Upper lobe of left lung (tissue), 6 donors: ENCODE results near the gene TENM4. TPM values are rescaled to one million over a fixed set of nuclear protein-coding genes. Genes with fewer than 3 reads are reported as not detected.
A peak's percentile ranks its signal among the peaks of the same experiment; 100 is the strongest.

Source experiments
- ATAC-seq, 2 donors: fragments of 200-7000 bp; cut with Tn5 transposase; one replicate each; pipeline ENCODE4 v1.9.1; 2022; ENCODE audit warnings: mild to moderate bottlenecking in 2 of 2, moderate library complexity in 2 of 2; ENCODE audit not compliant: low FRiP score in 2 of 2
- DNase-seq, 2 donors: peaks; one replicate each; pipeline ENCODE4 v3.0.0-alpha.2; 2019 to 2020
- H3K27ac ChIP-seq, 4 donors: fragments of 200-600 bp; sonication (generic); one replicate each; pipeline ENCODE4 v1.5.1; 2016 to 2019
- H3K27me3 ChIP-seq, 4 donors: fragments of 200-600 bp; sonication (generic); one replicate each; pipeline ENCODE4 v1.5.1; 2017 to 2019
- H3K36me3 ChIP-seq, 4 donors: fragments of 200-600 bp; sonication (generic); one replicate each; pipeline ENCODE4 v1.5.1; 2016 to 2019
- H3K4me1 ChIP-seq, 4 donors: fragments of 200-600 bp; sonication (generic); one replicate each; pipeline ENCODE4 v1.5.1; 2018 to 2019
- H3K4me3 ChIP-seq, 4 donors: fragments of 200-600 bp; sonication (generic); one replicate each; pipeline ENCODE4 v1.5.1; 2017 to 2019; ENCODE audit warnings: mild to moderate bottlenecking in 2 of 4, moderate library complexity in 1 of 4
- H3K9me3 ChIP-seq, 4 donors: fragments of 200-600 bp; sonication (generic); one replicate each; pipeline ENCODE4 v1.5.1; 2018 to 2019
- EP300 ChIP-seq, 4 donors: sonication (generic); formaldehyde crosslinking; IDR thresholded peaks; one replicate each; pipeline ENCODE4 v1.5.1; 2017; ENCODE audit warnings: antibody characterized with exemption in 4 of 4, control low read depth in 2 of 4
- POLR2A ChIP-seq, 4 donors: fragments of 450-650 bp; IDR thresholded peaks; one replicate each; pipeline ENCODE4 v1.5.1; 2016 to 2017; ENCODE audit warnings: antibody characterized with exemption in 4 of 4, mild to moderate bottlenecking in 2 of 4
- POLR2AphosphoS5 ChIP-seq, 2 donors: sonication (generic); formaldehyde crosslinking; IDR thresholded peaks; one replicate each; pipeline ENCODE4 v1.5.1; 2017; ENCODE audit warnings: antibody characterized with exemption in 2 of 2
- WGBS, 2 donors: methylation state at CpG; one replicate each; pipeline ENCODE4 v1.1.5; 2017 to 2018; 5-methylcytosine and 5-hydroxymethylcytosine counted together
- total RNA-seq, 6 donors: library from RNA; depleted of rRNA in 4 of 6; stranded (reverse); fragments of >200 nt in 4 of 6; gene quantifications; one replicate each; pipeline versions ENCODE4 v1.1.0 to v1.2.1, GENCODE V29; 2016 to 2021
- TF ChIP-seq, protein P1 (sequence below), 6 experiments: fragments of 450-650 bp in 4 of 6; fragments of 200-600 bp in 2 of 6; sonication (generic) in 2 of 6; IDR thresholded peaks; one replicate each; pipeline ENCODE4 v1.5.1; 2016 to 2019; ENCODE audit warnings: antibody characterized with exemption in 6 of 6
- donor health status: DM: no; HTN: no; CAD: no; lungs with moderate emphysema.
- donor health status: DM: no; HTN: yes; CAD: no; lungs with severe emphysema.

The TENM4 gene
- total RNA-seq, 6 donors from 2014 or later: 0.11 to 20.0 (median 3.7) TPM

- Histone ChIP-seq H3K9me3 (no peaks in the 10 kb centered on the region), H3K27ac (no peak overlapping the region), H3K36me3 (no peaks in the 10 kb centered on the region), H3K27me3 (no peaks in the 10 kb centered on the region), H3K4me3 (no peak overlapping the region), H3K4me1 (no peaks in the 10 kb centered on the region)
- TF ChIP-seq EP300 (IDR thresholded peaks at IDR 0.05): peak in 1 of 4 donors; percentile 83
- no peak for TF ChIP-seq POLR2AphosphoS5 (IDR thresholded peaks at IDR 0.05)
- no peak for DNase-seq
- ATAC-seq: no peak
- 50 to 60% methylated on average over 4 of the region's 4 CpGs for WGBS, 2 donors
Measured at GRCh38 chr11:78907636-78908035, 533.2 kb downstream of the TENM4 start.

DNA sequence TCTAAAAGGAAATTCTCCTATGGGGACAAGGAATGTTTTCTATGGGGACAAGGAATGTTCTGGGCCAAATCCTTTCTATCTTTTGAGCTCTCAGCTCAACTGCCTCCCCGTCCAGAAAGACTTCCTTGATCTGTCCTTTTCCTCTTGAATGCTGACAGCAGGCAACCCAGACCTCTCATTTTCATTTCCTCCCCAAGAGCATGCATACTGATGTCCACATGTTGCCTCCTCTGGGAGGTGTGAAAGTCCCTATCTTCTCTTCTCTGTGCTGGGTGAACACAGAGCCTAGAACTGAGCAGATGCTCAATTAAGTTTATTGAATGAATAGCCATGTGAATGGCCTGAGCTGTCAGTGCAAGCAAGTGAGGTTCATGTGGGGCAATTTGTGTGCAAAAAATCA, 534.3 kb downstream of the TENM4 start:
- Histone ChIP-seq H3K27ac (no peak overlapping the region), H3K9me3 (no peaks in the 10 kb centered on the region), H3K36me3 (no peaks in the 10 kb centered on the region), H3K4me1 (no peaks in the 10 kb centered on the region), H3K27me3 (no peaks in the 10 kb centered on the region), H3K4me3 (no peak overlapping the region)
- 39 to 42% methylated on average over 1 of the region's 1 CpG for WGBS, 2 donors
- DNase-seq (no peak), ATAC-seq (no peak)
- TF ChIP-seq, protein P1, sequence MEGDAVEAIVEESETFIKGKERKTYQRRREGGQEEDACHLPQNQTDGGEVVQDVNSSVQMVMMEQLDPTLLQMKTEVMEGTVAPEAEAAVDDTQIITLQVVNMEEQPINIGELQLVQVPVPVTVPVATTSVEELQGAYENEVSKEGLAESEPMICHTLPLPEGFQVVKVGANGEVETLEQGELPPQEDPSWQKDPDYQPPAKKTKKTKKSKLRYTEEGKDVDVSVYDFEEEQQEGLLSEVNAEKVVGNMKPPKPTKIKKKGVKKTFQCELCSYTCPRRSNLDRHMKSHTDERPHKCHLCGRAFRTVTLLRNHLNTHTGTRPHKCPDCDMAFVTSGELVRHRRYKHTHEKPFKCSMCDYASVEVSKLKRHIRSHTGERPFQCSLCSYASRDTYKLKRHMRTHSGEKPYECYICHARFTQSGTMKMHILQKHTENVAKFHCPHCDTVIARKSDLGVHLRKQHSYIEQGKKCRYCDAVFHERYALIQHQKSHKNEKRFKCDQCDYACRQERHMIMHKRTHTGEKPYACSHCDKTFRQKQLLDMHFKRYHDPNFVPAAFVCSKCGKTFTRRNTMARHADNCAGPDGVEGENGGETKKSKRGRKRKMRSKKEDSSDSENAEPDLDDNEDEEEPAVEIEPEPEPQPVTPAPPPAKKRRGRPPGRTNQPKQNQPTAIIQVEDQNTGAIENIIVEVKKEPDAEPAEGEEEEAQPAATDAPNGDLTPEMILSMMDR (IDR thresholded peaks at IDR 0.05): no peak
- TF ChIP-seq POLR2AphosphoS5 (IDR thresholded peaks at IDR 0.05) (no peak), EP300 (IDR thresholded peaks at IDR 0.05) (no peak), POLR2A (IDR thresholded peaks at IDR 0.05) (no peak)

- H3K4me1 ChIP-seq: no peaks in the 10 kb centered on the region
- H3K4me3 ChIP-seq: no peak overlapping the region
- DNase-seq (no peak), ATAC-seq (no peak)
- H3K27me3 ChIP-seq: no peaks in the 10 kb centered on the region
- H3K9me3 ChIP-seq: no peaks in the 10 kb centered on the region
- 64 to 73% methylated on average over 3 of the region's 3 CpGs for WGBS, 2 donors
- TF ChIP-seq POLR2A (IDR thresholded peaks at IDR 0.05) (no peak), POLR2AphosphoS5 (IDR thresholded peaks at IDR 0.05) (no peak), EP300 (IDR thresholded peaks at IDR 0.05) (no peak)
- TF ChIP-seq, protein P1 (IDR thresholded peaks at IDR 0.05): no peak
- H3K36me3 ChIP-seq: no peaks in the 10 kb centered on the region
- H3K27ac ChIP-seq: no peak overlapping the region
Measured at GRCh38 chr11:78905756-78906155, 535.1 kb downstream of the TENM4 start.

- ATAC-seq (peak in 1 of 2 donors; percentile 47), DNase-seq (peak in 1 of 2 donors; percentile 70)
- no peak overlapping the region for H3K27ac ChIP-seq
- no peak overlapping the region for H3K4me3 ChIP-seq
- H3K4me1 ChIP-seq: no peaks in the 10 kb centered on the region
- H3K36me3 ChIP-seq: no peaks in the 10 kb centered on the region
- no peak for TF ChIP-seq EP300 (IDR thresholded peaks at IDR 0.05)
- no peak for TF ChIP-seq POLR2A (IDR thresholded peaks at IDR 0.05)
- no peak for TF ChIP-seq POLR2AphosphoS5 (IDR thresholded peaks at IDR 0.05)
- TF ChIP-seq, protein P1 (IDR thresholded peaks at IDR 0.05): no peak
- WGBS, 2 donors: 69 to 88% methylated on average over 30 to 40 of the region's 43 CpGs
- no peaks in the 10 kb centered on the region for H3K9me3 ChIP-seq
- no peaks in the 10 kb centered on the region for H3K27me3 ChIP-seq
Measured at GRCh38 chr11:78902771-78903507, 537.9 kb downstream of the TENM4 start.

- Histone ChIP-seq H3K4me3 (no peak overlapping the region), H3K4me1 (no peaks in the 10 kb centered on the region), H3K9me3 (no peaks in the 10 kb centered on the region), H3K36me3 (no peaks in the 10 kb centered on the region), H3K27ac (no peak overlapping the region), H3K27me3 (no peaks in the 10 kb centered on the region)
- TF ChIP-seq POLR2A (IDR thresholded peaks at IDR 0.05) (no peak), EP300 (IDR thresholded peaks at IDR 0.05) (no peak), POLR2AphosphoS5 (IDR thresholded peaks at IDR 0.05) (no peak)
- TF ChIP-seq, protein P1 (IDR thresholded peaks at IDR 0.05): no peak
- ATAC-seq (no peak), DNase-seq (no peak)
- WGBS, 2 donors: 85 to 86% methylated on average over 5 of the region's 5 CpGs
Measured at GRCh38 chr11:78901831-78902230, 539.0 kb downstream of the TENM4 start.
